Diencephalon (tissue), 1 donor: ENCODE measurements around the gene ASB16. TPM values are rescaled to one million over a fixed set of nuclear protein-coding genes. Genes with fewer than 3 reads are reported as not detected.

Experiments
- small RNA-seq: library from RNA; depleted of rRNA; stranded (forward); fragments of <200 nt; gene quantifications from one replicate; pipeline ENCODE3, GENCODE V24; 2014
- total RNA-seq: library from RNA; depleted of rRNA; stranded (reverse); fragments of >200 nt; gene quantifications from one replicate; pipeline ENCODE4 v1.2.3, GENCODE V29; 2014

ASB16 gene, protein sequence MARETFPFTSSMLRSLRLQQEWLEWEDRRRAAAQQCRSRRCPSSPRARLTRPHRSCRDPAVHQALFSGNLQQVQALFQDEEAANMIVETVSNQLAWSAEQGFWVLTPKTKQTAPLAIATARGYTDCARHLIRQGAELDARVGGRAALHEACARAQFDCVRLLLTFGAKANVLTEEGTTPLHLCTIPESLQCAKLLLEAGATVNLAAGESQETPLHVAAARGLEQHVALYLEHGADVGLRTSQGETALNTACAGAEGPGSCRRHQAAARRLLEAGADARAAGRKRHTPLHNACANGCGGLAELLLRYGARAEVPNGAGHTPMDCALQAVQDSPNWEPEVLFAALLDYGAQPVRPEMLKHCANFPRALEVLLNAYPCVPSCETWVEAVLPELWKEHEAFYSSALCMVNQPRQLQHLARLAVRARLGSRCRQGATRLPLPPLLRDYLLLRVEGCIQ
- not detected for total RNA-seq

GRCh38 chr17:44170499-44171201 lies at the start of gene ASB16:
TSS of gene ASB16 (plus strand) at chr17:44170704. CDS start at chr17:44170790, 86 bp downstream.

DNA sequence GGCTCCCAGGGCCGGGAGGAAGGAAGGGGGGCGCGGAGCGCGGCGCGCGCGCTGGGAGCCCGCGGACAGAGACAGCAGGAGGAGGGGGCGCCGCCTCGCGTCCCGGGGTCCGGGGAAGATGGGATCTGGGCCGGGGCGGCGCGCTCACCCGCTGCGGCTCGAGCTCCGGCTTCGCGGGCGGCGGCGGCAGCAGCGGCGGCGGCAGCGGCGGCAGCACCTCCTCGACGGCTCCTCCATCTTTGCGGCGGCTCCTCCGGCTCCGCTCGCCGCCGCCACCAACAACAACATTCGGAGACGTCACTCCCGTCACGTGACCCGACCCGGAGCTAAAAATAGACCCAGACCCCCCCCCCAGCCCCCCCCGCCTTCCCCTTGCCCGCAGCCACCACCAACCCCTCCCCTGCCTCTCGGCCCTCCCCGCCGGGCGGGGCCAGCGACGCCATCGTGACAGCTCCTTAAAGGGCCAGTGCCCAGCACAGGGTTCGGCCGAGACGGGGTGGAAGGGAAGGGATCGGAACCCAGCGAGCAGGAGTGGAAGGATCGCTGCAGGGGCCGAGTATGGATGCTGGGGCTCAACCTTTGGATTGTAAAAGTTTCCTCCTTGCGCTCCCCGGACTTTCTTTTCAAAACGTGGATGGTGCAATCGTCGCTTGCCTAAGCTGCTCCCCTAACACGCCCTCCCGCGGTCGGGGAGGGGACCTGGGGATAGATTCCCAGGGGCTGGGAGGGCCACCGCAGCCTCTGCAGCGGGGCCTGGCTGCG lies 47.0 kb upstream of the ASB16 start, which contains the start of gene HDAC5:
Gene HDAC5, minus strand, starts transcription at position 286 of the 762 bp plus-strand sequence. CDS start 6,126 bp downstream, outside the sequence.

GRCh38 chr17:44186307-44187130 lies 16.0 kb downstream of the ASB16 start, which contains the start of gene TMUB2:
TSS of gene TMUB2 (plus strand) at chr17:44186972. CDS start at chr17:44187709, 737 bp downstream.

GRCh38 chr17:44199553-44200477 lies 29.3 kb downstream of the ASB16 start, which contains the start of gene ATXN7L3:
TSS of gene ATXN7L3 (minus strand) at chr17:44199884. CDS start at chr17:44198070, 1,814 bp downstream.

GRCh38 chr17:44219616-44220212 lies 49.2 kb downstream of the ASB16 start, which contains the start of gene UBTF:
TSS of gene UBTF (minus strand) at chr17:44219675. CDS start at chr17:44218229, 1,446 bp downstream.

Small RNA genes within 50 kb of the gene (small RNA-seq; reads per million reads assigned to genes)
- gene MIR6782 (0.08 reads per million), gene RNU6-131P (not detected)

Other genes starting within 250 kb of the ASB16 start
- gene PPY, start 228.2 kb upstream of the ASB16 start, total RNA-seq = not detected
- gene PYY, start 216.8 kb upstream of the ASB16 start, total RNA-seq = not detected
- gene NAGS, start 166.1 kb upstream of the ASB16 start, total RNA-seq = 4.8 TPM
- 28.8 TPM for gene TMEM101, start 155.7 kb upstream of the ASB16 start, total RNA-seq
- gene LSM12, start 104.0 kb upstream of the ASB16 start, total RNA-seq = 36.7 TPM
- gene G6PC3, start 100.0 kb upstream of the ASB16 start, total RNA-seq = 24.7 TPM
- 82.4 TPM for gene HDAC5, start 47.1 kb upstream of the ASB16 start, total RNA-seq
- 1.8 TPM for gene HROB, start 28.8 kb upstream of the ASB16 start, total RNA-seq
- 32.1 TPM for gene TMUB2, start 16.3 kb downstream of the ASB16 start, total RNA-seq
- gene ATXN7L3, start 29.2 kb downstream of the ASB16 start, total RNA-seq = 80.3 TPM
- gene UBTF, start 49.0 kb downstream of the ASB16 start, total RNA-seq = 72.7 TPM
- 9.2 TPM for gene SLC4A1, start 97.4 kb downstream of the ASB16 start, total RNA-seq
- 110 TPM for gene RUNDC3A, start 137.9 kb downstream of the ASB16 start, total RNA-seq
- gene SLC25A39, start 154.1 kb downstream of the ASB16 start, total RNA-seq = 46.1 TPM
- 95.3 TPM for gene GRN, start 174.6 kb downstream of the ASB16 start, total RNA-seq
- gene FAM171A2, start 193.1 kb downstream of the ASB16 start, total RNA-seq = 51.4 TPM
- gene ITGA2B, start 218.9 kb downstream of the ASB16 start, total RNA-seq = 2.3 TPM